Astrocyte (in vitro differentiated cells and primary cell): Measurements from ENCODE around the gene STXBP2.

Source experiments
- EZH2 ChIP-seq: IDR thresholded peaks from 2 replicates; pipeline ENCODE4 v1.6.1; 2012; ENCODE audit warnings: mild to moderate bottlenecking, low read length, inconsistent platforms; ENCODE audit not compliant: insufficient read depth
- TF ChIP-seq, protein P1 (sequence below): IDR thresholded peaks from 2 replicates; pipeline ENCODE4 v1.5.1; 2011; ENCODE audit warnings: low read depth, mild to moderate bottlenecking, inconsistent platforms, low read length, moderate library complexity; ENCODE audit not compliant: insufficient read depth

GRCh38 chr19:7680606-7681339 is 43.9 kb downstream of the STXBP2 start, which contains the start of gene TRAPPC5:
- TF ChIP-seq, protein P1, sequence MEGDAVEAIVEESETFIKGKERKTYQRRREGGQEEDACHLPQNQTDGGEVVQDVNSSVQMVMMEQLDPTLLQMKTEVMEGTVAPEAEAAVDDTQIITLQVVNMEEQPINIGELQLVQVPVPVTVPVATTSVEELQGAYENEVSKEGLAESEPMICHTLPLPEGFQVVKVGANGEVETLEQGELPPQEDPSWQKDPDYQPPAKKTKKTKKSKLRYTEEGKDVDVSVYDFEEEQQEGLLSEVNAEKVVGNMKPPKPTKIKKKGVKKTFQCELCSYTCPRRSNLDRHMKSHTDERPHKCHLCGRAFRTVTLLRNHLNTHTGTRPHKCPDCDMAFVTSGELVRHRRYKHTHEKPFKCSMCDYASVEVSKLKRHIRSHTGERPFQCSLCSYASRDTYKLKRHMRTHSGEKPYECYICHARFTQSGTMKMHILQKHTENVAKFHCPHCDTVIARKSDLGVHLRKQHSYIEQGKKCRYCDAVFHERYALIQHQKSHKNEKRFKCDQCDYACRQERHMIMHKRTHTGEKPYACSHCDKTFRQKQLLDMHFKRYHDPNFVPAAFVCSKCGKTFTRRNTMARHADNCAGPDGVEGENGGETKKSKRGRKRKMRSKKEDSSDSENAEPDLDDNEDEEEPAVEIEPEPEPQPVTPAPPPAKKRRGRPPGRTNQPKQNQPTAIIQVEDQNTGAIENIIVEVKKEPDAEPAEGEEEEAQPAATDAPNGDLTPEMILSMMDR, result peak; percentile 58
- no peak for TF ChIP-seq EZH2
